HepG2 (cell line): ENCODE results near the gene ZNF771. TPM values are rescaled to one million over a fixed set of nuclear protein-coding genes. Genes with fewer than 3 reads are reported as not detected.

Experiments used
- FIP1L1 ChIP-seq: fragments of 200-400 bp; formaldehyde crosslinking; IDR thresholded peaks from 2 replicates; pipeline ENCODE4 v1.6.1; 2018; ENCODE audit warnings: low read depth, mild to moderate bottlenecking, low read length, moderate library complexity, borderline replicate concordance; ENCODE audit not compliant: insufficient read depth
- GATAD1 ChIP-seq: IDR thresholded peaks from 2 replicates; pipeline ENCODE4 v1.6.1; 2016; ENCODE audit warnings: missing genetic modification reagents, missing compliant biosample characterization
- GTF2F1 ChIP-seq: fragments of 150-350 bp; IDR thresholded peaks from 2 replicates; pipeline ENCODE4 v1.6.1; 2014; ENCODE audit warnings: low read length
- IKZF4 ChIP-seq: sonication (generic); formaldehyde crosslinking; IDR thresholded peaks from 2 replicates; pipeline ENCODE4 v1.5.1; 2020; ENCODE audit warnings: borderline replicate concordance, mild to moderate bottlenecking, low read depth, missing genetic modification reagents; ENCODE audit errors: not compliant biosample characterization
- MYC ChIP-seq: sonication (generic); formaldehyde crosslinking; IDR thresholded peaks from 2 replicates; pipeline ENCODE4 v1.9.0; 2021; ENCODE audit warnings: missing genetic modification reagents, borderline replicate concordance
- NFE2L2 ChIP-seq: fragments of 150-350 bp; IDR thresholded peaks from 2 replicates; pipeline ENCODE4 v1.6.1; 2014; ENCODE audit warnings: low read length
- POGZ ChIP-seq: sonication (generic); formaldehyde crosslinking; IDR thresholded peaks from 2 replicates; pipeline ENCODE4 v1.4.0; 2020; ENCODE audit warnings: mild to moderate bottlenecking, missing genetic modification reagents
- PTBP1 ChIP-seq: fragments of 200-400 bp; formaldehyde crosslinking; IDR thresholded peaks from 2 replicates; pipeline ENCODE4 v1.6.1; 2018; ENCODE audit warnings: low read length, low read depth; ENCODE audit not compliant: poor library complexity, severe bottlenecking
- SIN3A ChIP-seq: IDR thresholded peaks from 2 replicates; pipeline ENCODE4 v1.6.1; 2011; ENCODE audit warnings: low read depth, mild to moderate bottlenecking, control low read depth, low read length, borderline replicate concordance
- SOX6 ChIP-seq, 2 experiments: fragments of 450-650 bp in 1 of 2; sonication (generic) in 1 of 2; formaldehyde crosslinking in 1 of 2; IDR thresholded peaks; 2 replicates each; pipeline versions ENCODE4 v1.4.0 to v1.6.1; 2017 to 2020; ENCODE audit warnings: antibody characterized with exemption in 1 of 2, mild to moderate bottlenecking in 1 of 2, missing genetic modification reagents in 1 of 2
- TAF1 ChIP-seq: sonication (generic); formaldehyde crosslinking; IDR thresholded peaks from 2 replicates; pipeline ENCODE4 v1.4.0; 2020; ENCODE audit warnings: missing genetic modification reagents
- TARDBP ChIP-seq: sonication (generic); formaldehyde crosslinking; IDR thresholded peaks from 2 replicates; pipeline ENCODE4 v1.8.0; 2022; ENCODE audit warnings: mild to moderate bottlenecking, missing genetic modification reagents
- ZBTB3 ChIP-seq: sonication (generic); formaldehyde crosslinking; IDR thresholded peaks from 2 replicates; pipeline ENCODE4 v1.4.0; 2020; ENCODE audit warnings: low read depth, mild to moderate bottlenecking, moderate library complexity, missing genetic modification reagents, borderline replicate concordance
- ZFP82 ChIP-seq: sonication (generic); formaldehyde crosslinking; IDR thresholded peaks from 2 replicates; pipeline ENCODE4 v1.5.1; 2020; ENCODE audit warnings: mild to moderate bottlenecking, missing genetic modification reagents, borderline replicate concordance
- ZNF329 ChIP-seq: sonication (generic); formaldehyde crosslinking; IDR thresholded peaks from 2 replicates; pipeline ENCODE4 v1.9.0; 2021; ENCODE audit warnings: low read depth, mild to moderate bottlenecking, missing genetic modification reagents
- ZNF546 ChIP-seq: sonication (generic); formaldehyde crosslinking; conservative IDR thresholded peaks from 2 replicates; pipeline ENCODE4 v1.8.1; 2023; ENCODE audit warnings: mild to moderate bottlenecking, missing genetic modification reagents
- polyA plus RNA-seq, 8 experiments: library from polyadenylated mRNA; depleted of rRNA in 3 of 8; stranded (reverse) in 7 of 8; unstranded in 1 of 8; fragments of >200 nt; fragmentation: Illumina TruSeq in 4 of 8; extraction: Trizol in 4 of 8; gene quantifications; 2 replicates each; pipeline versions ENCODE4 v1.2.1 to v1.2.3, GENCODE V29; 2011 to 2016; ENCODE audit warnings: low read depth in 4 of 8, missing spikeins in 1 of 8, mixed read lengths in 1 of 8; ENCODE audit not compliant: insufficient read depth in 1 of 8
- total RNA-seq, 5 experiments: library from RNA; depleted of rRNA; stranded (reverse); fragments of >200 nt; fragmentation: Illumina TruSeq; extraction: Trizol; gene quantifications; 2 replicates each; pipeline ENCODE4 v1.2.3, GENCODE V29; 2016; ENCODE audit warnings: low read depth in 1 of 5
- TF ChIP-seq, protein P1 (sequence below): IDR thresholded peaks from 2 replicates; pipeline ENCODE4 v1.6.1; 2018; ENCODE audit warnings: missing genetic modification reagents
- TF ChIP-seq, protein P2 (sequence below): sonication (generic); formaldehyde crosslinking; IDR thresholded peaks from 2 replicates; pipeline ENCODE4 v1.4.0; 2020; ENCODE audit warnings: mild to moderate bottlenecking, missing genetic modification reagents
- TF ChIP-seq, protein P3 (sequence below): sonication (generic); formaldehyde crosslinking; IDR thresholded peaks from 2 replicates; pipeline ENCODE4 v1.4.0; 2020; ENCODE audit warnings: missing genetic modification reagents

ZNF771 gene
- total and polyA plus RNA-seq, 2 of the 13 experiments (the other 11 are each of a cell fraction or from before 2014, with no cell fraction given) = 5.0 to 11.8 TPM

DNA sequence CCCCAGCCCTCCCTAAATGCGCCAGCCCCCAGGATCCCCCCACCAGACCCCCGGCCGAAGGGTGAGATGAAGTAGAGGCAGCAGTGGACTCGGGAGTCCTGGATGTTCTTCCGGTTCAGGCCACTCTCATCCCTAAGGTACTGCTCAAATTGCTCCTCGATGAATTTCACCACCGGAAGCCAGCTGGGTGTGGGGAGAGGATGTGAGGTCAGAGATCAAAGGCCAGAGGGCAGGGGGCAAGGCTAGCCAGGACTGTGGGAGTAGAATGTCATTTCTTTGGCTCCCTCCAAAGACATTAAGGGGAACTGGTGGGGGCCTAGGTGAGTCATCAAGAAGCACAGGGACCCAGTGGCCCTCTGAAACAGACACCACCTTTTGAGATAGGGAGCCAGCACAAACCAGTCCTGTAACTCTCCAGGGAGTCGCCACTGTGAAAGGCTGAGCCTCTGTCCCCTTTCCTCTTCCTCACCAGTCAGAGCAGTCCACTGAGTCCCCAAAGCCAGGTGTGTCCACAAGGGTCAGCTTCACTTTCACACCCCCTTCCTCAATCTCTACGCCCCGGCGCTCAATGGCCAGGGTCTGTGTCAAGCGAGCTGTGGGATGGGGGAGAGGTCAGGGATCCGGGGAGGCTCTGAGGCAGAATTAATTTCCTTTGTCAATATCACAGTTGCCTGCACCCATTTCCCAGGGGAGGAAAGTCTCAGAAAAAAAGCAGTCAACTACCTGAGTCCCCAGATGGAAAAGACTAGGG, 25.9 kb upstream of the ZNF771 start (continued):
- TF ChIP-seq SIN3A = no peak
- TF ChIP-seq, protein P1, sequence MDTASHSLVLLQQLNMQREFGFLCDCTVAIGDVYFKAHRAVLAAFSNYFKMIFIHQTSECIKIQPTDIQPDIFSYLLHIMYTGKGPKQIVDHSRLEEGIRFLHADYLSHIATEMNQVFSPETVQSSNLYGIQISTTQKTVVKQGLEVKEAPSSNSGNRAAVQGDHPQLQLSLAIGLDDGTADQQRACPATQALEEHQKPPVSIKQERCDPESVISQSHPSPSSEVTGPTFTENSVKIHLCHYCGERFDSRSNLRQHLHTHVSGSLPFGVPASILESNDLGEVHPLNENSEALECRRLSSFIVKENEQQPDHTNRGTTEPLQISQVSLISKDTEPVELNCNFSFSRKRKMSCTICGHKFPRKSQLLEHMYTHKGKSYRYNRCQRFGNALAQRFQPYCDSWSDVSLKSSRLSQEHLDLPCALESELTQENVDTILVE (CRISPR knock-in tag) = no peak
- TF ChIP-seq NFE2L2 = no peak
- TF ChIP-seq MYC = peak; percentile 44; the same call in 1 of the 2 replicates
- TF ChIP-seq ZNF546 (CRISPR knock-in tag) = no peak
- peak; percentile 64 for TF ChIP-seq POGZ (CRISPR knock-in tag)
- TF ChIP-seq PTBP1 = no peak
- TF ChIP-seq ZBTB3 = no peak
- TF ChIP-seq, protein P2, sequence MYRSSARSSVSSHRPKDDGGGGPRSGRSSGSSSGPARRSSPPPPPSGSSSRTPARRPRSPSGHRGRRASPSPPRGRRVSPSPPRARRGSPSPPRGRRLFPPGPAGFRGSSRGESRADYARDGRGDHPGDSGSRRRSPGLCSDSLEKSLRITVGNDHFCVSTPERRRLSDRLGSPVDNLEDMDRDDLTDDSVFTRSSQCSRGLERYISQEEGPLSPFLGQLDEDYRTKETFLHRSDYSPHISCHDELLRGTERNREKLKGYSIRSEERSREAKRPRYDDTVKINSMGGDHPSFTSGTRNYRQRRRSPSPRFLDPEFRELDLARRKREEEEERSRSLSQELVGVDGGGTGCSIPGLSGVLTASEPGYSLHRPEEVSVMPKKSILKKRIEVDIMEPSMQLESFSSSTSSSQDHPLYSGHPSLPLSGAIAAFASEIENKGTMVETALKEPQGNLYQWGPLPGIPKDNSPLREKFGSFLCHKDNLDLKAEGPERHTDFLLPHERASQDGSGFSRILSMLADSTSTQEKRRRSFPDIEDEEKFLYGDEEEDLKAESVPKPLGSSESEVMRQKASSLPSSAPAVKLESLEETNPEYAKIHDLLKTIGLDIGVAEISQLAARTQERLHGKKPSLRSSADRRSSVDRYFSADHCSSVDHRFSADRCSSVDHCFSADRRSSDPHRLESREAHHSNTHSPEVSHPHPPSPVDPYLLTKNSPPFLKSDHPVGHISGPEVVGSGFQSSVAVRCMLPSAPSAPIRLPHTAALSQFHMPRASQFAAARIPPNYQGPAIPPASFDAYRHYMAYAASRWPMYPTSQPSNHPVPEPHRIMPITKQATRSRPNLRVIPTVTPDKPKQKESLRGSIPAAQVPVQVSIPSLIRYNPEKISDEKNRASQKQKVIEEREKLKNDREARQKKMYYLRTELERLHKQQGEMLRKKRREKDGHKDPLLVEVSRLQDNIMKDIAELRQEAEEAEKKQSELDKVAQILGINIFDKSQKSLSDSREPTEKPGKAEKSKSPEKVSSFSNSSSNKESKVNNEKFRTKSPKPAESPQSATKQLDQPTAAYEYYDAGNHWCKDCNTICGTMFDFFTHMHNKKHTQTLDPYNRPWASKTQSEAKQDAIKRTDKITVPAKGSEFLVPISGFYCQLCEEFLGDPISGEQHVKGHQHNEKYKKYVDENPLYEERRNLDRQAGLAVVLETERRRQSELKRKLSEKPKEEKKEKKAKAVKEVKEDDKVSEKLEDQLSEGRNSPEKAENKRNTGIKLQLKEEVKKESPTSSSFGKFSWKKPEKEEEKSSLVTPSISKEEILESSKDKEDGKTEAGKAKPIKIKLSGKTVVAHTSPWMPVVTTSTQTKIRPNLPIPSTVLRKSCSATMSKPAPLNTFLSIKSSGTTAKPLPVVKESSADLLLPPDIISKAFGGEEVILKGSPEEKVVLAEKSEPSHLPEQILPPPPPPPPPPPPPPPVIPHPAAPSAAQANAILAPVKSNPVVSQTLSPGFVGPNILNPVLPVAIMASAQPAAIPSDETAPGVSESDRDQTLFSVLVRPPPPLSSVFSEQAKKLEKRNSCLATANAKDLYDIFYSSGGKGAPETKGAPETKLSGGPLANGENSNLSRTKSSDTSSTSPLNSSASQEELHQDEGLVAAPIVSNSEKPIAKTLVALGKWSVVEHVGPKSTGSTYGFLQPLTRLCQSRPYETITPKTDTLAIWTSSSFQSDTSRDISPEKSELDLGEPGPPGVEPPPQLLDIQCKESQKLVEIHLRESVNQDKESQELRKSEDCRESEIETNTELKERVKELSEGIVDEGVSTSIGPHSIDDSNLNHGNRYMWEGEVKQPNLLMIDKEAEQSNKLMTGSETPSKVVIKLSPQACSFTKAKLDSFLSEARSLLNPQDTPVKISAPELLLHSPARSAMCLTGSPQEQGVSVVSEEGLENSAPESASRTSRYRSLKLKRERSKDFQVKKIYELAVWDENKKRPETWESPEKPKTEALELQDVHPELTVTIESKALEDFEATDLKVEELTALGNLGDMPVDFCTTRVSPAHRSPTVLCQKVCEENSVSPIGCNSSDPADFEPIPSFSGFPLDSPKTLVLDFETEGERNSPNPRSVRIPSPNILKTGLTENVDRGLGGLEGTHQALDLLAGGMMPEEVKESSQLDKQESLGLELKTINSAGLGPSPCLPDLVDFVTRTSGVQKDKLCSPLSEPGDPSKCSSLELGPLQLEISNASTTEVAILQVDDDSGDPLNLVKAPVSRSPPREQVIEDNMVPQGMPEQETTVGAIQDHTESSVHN (CRISPR knock-in tag) = 0 out of 2 replicates have a peak, but pooled peaks have one; percentile 22
- peak; percentile 26; the same call in 1 of the 2 replicates for TF ChIP-seq GATAD1
- no peak for TF ChIP-seq TARDBP (CRISPR knock-in tag)
- TF ChIP-seq IKZF4 (CRISPR knock-in tag) = no peak
- TF ChIP-seq SOX6 (IDR thresholded peaks at IDR 0.05) = no peak
- TF ChIP-seq SOX6 (CRISPR knock-in tag; IDR thresholded peaks at IDR 0.05) = 0 out of 2 replicates have a peak, but pooled peaks have one; percentile 16
- TF ChIP-seq ZFP82 = no peak
- TF ChIP-seq GTF2F1 = no peak
- no peak for TF ChIP-seq TAF1 (CRISPR knock-in tag)
- TF ChIP-seq, protein P3, sequence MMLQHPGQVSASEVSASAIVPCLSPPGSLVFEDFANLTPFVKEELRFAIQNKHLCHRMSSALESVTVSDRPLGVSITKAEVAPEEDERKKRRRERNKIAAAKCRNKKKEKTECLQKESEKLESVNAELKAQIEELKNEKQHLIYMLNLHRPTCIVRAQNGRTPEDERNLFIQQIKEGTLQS = 0 out of 2 replicates have a peak, but pooled peaks have one; percentile 6
- TF ChIP-seq FIP1L1 = no peak
- no peak for TF ChIP-seq ZNF329
